Measurements from ENCODE around the gene ZNF791.

Gene ZNF791

DNA sequence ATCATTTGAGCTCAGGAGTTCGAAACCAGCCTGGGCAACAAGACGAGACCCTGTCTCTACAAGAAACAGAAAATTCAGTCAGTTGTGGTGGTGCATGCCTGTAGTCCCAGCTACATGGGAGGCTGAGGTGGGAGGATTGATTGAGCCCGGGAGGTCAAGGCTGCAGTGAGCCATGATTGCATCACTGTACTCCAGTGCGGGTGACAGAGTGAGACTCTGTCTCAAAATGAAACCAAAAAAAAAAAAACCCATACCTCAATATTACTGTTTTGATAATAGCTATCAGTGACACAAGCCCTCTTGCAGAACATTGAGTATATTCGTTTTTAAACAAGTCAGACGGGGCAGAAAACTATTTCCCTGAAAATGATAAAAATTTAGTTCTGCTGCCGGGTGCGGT, 16.2 kb downstream of the ZNF791 start:
- TF ChIP-seq FOXP2 (optimal IDR thresholded peaks at IDR 0.05; ENCODE audit: borderline replicate concordance, extremely low read depth, extremely low read length, insufficient read depth) (no peak), POLR2AphosphoS5 (IDR thresholded peaks at IDR 0.05; ENCODE audit: low read depth, low read length) (no peak), TAF1 (IDR thresholded peaks at IDR 0.05; ENCODE audit: borderline replicate concordance, insufficient read depth, low read length) (no peak), SIN3A (IDR thresholded peaks at IDR 0.05; ENCODE audit: borderline replicate concordance, insufficient read depth, low read length) (no peak)
- TF ChIP-seq, protein P1, sequence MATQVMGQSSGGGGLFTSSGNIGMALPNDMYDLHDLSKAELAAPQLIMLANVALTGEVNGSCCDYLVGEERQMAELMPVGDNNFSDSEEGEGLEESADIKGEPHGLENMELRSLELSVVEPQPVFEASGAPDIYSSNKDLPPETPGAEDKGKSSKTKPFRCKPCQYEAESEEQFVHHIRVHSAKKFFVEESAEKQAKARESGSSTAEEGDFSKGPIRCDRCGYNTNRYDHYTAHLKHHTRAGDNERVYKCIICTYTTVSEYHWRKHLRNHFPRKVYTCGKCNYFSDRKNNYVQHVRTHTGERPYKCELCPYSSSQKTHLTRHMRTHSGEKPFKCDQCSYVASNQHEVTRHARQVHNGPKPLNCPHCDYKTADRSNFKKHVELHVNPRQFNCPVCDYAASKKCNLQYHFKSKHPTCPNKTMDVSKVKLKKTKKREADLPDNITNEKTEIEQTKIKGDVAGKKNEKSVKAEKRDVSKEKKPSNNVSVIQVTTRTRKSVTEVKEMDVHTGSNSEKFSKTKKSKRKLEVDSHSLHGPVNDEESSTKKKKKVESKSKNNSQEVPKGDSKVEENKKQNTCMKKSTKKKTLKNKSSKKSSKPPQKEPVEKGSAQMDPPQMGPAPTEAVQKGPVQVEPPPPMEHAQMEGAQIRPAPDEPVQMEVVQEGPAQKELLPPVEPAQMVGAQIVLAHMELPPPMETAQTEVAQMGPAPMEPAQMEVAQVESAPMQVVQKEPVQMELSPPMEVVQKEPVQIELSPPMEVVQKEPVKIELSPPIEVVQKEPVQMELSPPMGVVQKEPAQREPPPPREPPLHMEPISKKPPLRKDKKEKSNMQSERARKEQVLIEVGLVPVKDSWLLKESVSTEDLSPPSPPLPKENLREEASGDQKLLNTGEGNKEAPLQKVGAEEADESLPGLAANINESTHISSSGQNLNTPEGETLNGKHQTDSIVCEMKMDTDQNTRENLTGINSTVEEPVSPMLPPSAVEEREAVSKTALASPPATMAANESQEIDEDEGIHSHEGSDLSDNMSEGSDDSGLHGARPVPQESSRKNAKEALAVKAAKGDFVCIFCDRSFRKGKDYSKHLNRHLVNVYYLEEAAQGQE (IDR thresholded peaks at IDR 0.05; ENCODE audit: insufficient read depth in 1 of 2, low read depth in 2 of 2, low read length in 2 of 2) = no peak

DNA sequence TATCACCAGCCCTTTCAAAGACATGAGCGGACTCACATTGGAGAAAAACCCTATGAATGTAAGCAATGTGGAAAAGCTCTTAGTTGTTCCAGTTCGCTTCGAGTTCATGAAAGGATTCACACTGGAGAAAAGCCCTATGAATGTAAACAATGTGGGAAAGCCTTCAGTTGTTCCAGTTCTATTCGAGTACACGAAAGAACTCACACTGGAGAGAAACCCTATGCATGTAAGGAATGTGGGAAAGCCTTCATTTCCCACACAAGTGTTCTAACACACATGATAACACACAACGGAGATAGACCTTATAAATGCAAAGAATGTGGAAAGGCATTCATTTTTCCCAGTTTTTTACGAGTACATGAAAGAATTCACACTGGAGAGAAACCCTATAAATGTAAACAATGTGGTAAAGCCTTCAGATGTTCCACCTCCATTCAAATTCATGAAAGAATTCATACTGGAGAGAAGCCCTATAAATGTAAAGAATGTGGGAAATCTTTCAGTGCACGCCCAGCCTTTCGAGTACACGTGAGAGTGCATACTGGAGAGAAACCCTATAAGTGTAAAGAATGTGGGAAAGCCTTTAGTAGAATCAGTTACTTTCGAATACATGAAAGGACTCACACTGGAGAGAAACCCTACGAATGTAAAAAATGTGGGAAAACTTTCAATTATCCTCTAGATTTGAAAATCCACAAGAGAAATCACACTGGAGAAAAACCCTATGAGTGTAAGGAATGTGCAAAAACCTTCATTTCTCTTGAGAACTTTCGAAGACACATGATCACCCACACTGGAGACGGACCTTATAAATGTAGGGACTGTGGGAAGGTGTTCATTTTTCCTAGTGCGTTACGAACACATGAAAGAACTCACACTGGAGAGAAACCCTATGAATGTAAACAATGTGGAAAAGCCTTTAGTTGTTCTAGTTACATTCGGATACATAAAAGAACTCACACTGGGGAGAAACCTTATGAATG, 17.6 kb downstream of the ZNF791 start:
- TF ChIP-seq, protein P1 (IDR thresholded peaks at IDR 0.05; ENCODE audit: insufficient read depth in 1 of 2, low read depth in 2 of 2, low read length in 2 of 2) = no peak
- TF ChIP-seq SIN3A (IDR thresholded peaks at IDR 0.05; ENCODE audit: borderline replicate concordance, insufficient read depth, low read length) = no peak
- no peak for TF ChIP-seq FOXP2 (optimal IDR thresholded peaks at IDR 0.05; ENCODE audit: borderline replicate concordance, extremely low read depth, extremely low read length, insufficient read depth)

DNA sequence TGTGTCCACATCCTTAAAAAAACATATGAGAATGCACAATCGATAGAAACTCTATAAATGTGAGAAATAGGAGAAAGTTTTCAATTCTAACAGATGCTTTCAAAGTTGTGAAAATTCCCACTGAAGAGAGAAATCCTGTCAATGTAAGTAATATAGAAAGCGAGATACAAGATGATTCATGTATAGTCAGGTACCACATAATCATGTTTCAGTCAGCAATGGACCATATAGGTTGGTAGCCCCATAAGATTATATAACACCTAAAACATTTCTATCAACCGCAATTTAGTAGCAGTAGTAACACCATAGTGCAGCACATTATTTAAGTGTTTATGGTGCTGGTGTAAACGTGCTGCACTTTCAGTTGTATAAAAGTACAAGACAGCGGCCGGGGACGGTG, 18.5 kb downstream of the ZNF791 start:
- TF ChIP-seq, protein P1 (IDR thresholded peaks at IDR 0.05; ENCODE audit: insufficient read depth in 1 of 2, low read depth in 2 of 2, low read length in 2 of 2) = no peak
- TF ChIP-seq SIN3A (IDR thresholded peaks at IDR 0.05; ENCODE audit: borderline replicate concordance, insufficient read depth, low read length) (no peak), FOXP2 (optimal IDR thresholded peaks at IDR 0.05; ENCODE audit: borderline replicate concordance, extremely low read depth, extremely low read length, insufficient read depth) (no peak), POLR2AphosphoS5 (IDR thresholded peaks at IDR 0.05; ENCODE audit: low read depth, low read length) (no peak), TAF1 (IDR thresholded peaks at IDR 0.05; ENCODE audit: borderline replicate concordance, insufficient read depth, low read length) (no peak)

- no peak for TF ChIP-seq POLR2AphosphoS5 (IDR thresholded peaks at IDR 0.05; ENCODE audit: low read depth, low read length)
- TF ChIP-seq TAF1 (IDR thresholded peaks at IDR 0.05; ENCODE audit: borderline replicate concordance, insufficient read depth, low read length) = no peak
- no peak for TF ChIP-seq SIN3A (IDR thresholded peaks at IDR 0.05; ENCODE audit: borderline replicate concordance, insufficient read depth, low read length)
- TF ChIP-seq, protein P1 (IDR thresholded peaks at IDR 0.05; ENCODE audit: insufficient read depth in 1 of 2, low read depth in 2 of 2, low read length in 2 of 2) = no peak
- no peak for TF ChIP-seq FOXP2 (optimal IDR thresholded peaks at IDR 0.05; ENCODE audit: borderline replicate concordance, extremely low read depth, extremely low read length, insufficient read depth)
Observed at GRCh38 chr19:12636631-12637030, 25.9 kb downstream of the ZNF791 start.

Measured in PFSK-1 (cell line).